RWPE1 (cell line): ENCODE results near the gene PPP4R1.

Experiments used
- CTCF ChIA-PET: fragments of 350-600 bp; sonication (Branson Sonifier 250); formaldehyde crosslinking; extraction: SDS; loops from one replicate; lab custom pipeline; 2021; lab: Yijun Ruan, JAX
- POLR2A ChIA-PET: fragments of 400-600 bp; formaldehyde crosslinking; extraction: SDS; loops from one replicate; lab custom pipeline; 2020; ENCODE audit warnings: antibody characterized with exemption; ENCODE audit not compliant: low non-redundant PET; lab: Yijun Ruan, JAX
- DNase-seq: peaks from one replicate; pipeline ENCODE4 v3.0.0; 2012; ENCODE audit warnings: low spot score
- H3K27ac ChIP-seq: fragments of 450-650 bp; 2 replicates; pipeline ENCODE4 v1.5.1; 2017
- TF ChIP-seq, protein P1 (sequence below): fragments of 450-650 bp; conservative IDR thresholded peaks from 2 replicates; pipeline ENCODE4 v1.5.1; 2017; ENCODE audit warnings: low read depth, mild to moderate bottlenecking

The PPP4R1 gene

DNA sequence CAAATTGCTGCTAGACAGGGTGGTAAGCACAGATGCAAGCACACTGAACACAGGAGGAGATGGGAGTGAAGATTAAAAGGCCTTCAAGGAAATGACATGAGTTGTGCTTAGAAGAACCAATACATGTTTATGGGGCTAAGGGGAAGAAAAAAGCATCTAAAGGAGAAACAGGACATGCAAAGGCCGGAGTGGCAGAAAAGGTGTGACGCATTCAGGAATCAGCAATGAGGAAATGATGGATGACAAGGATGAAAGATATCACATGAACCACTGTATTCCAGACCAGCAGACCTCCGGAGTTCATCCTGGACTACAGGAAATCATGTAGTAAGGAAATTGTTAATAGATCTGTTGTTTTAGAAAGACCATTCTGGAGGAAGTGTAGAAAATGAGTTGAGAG is 42.8 kb downstream of the PPP4R1 start:
- no peak for DNase-seq
- POLR2A ChIA-PET = no interaction called here
- CTCF ChIA-PET = no interaction called here
- H3K27ac ChIP-seq = no peak overlapping the region
- TF ChIP-seq, protein P1, sequence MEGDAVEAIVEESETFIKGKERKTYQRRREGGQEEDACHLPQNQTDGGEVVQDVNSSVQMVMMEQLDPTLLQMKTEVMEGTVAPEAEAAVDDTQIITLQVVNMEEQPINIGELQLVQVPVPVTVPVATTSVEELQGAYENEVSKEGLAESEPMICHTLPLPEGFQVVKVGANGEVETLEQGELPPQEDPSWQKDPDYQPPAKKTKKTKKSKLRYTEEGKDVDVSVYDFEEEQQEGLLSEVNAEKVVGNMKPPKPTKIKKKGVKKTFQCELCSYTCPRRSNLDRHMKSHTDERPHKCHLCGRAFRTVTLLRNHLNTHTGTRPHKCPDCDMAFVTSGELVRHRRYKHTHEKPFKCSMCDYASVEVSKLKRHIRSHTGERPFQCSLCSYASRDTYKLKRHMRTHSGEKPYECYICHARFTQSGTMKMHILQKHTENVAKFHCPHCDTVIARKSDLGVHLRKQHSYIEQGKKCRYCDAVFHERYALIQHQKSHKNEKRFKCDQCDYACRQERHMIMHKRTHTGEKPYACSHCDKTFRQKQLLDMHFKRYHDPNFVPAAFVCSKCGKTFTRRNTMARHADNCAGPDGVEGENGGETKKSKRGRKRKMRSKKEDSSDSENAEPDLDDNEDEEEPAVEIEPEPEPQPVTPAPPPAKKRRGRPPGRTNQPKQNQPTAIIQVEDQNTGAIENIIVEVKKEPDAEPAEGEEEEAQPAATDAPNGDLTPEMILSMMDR = no peak

DNA sequence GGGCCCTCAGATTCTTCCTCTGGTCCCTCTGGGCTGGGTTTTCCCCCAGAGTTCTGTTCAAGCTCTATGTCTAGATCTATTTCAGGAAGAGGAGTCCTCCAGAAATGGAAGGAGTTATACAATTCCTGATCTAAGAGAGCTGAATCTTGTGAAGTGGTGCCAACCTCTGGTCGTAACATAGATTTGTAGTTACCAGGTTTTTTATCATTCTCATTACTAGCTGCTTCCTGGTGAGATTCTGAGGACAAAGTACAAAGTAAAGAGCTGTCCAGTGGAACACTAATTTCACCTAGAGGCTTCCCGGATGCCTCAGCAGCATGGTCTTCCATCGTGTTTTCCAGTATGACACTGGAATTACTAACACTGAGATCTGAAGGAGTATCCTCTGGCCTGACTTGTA is 44.1 kb downstream of the PPP4R1 start:
- POLR2A ChIA-PET = no interaction called here
- CTCF ChIA-PET = no interaction called here
- TF ChIP-seq, protein P1 = no peak
- DNase-seq = no peak
- H3K27ac ChIP-seq = no peak overlapping the region

DNA sequence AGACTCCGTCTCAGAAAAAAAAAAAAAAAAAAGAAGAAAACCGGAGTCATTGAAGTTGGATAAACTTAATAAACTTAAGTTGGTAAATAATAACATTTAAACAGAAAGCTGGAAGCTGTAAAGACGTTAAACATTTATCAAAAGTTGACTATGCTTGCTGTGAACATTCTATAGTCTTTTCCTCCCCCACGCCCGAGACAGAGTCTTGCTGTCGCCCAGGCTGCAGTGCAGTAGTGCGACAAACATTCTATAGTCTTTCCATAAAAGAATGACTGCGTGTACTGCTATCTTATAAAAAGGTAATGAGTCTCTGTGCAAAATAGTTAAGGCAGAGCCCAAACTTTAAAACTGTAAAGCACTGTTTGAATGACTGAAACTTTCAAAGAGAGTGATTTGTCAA is 45.2 kb downstream of the PPP4R1 start:
- POLR2A ChIA-PET = no interaction called here
- CTCF ChIA-PET = no interaction called here
- TF ChIP-seq, protein P1 = no peak

GRCh38 chr18:9568186-9568585 is 46.2 kb downstream of the PPP4R1 start:
- no peak for DNase-seq
- POLR2A ChIA-PET = no interaction called here
- CTCF ChIA-PET = interaction anchor here (1.1 kb wide), 1 partner anchor 116 kb away, joined by 3 read pairs; no protein-coding TSS in a partner anchor

More for the DNA sequence above, 45.2 kb downstream of the PPP4R1 start:
- no peak overlapping the region for H3K27ac ChIP-seq
- DNase-seq = no peak

GRCh38 chr18:9565407-9565806 is 49.0 kb downstream of the PPP4R1 start:
- DNase-seq = no peak
- TF ChIP-seq, protein P1 = no peak
- ChIA-PET POLR2A (no interaction called here), CTCF (no interaction called here)
- H3K27ac ChIP-seq = no peak overlapping the region

More at GRCh38 chr18:9568186-9568585, 46.2 kb downstream of the PPP4R1 start:
- no peak overlapping the region for H3K27ac ChIP-seq
- TF ChIP-seq, protein P1 = no peak

DNA sequence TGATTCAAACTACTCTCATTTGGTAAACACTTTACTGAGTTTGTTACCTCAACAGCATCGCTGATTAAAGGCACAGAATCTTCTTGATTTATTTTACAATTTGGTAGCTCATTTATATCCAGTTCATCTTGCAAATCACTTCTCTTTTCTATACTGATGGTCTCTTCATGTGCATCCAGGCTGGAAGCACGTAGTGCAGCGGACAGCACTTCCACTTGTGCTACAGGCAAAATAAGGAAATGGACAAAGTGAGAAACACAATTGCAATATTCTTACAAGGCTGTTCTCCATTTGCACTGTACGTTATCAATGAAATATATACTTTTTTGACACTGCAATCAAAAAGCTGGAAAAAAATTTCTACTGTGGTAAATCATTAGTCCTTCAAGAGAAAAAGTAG is 51.0 kb downstream of the PPP4R1 start:
- no peak for DNase-seq
- CTCF ChIA-PET = interaction anchor here (0.7 to 1.0 kb wide), 2 partner anchors 12 to 956 kb away, joined by 3 read pairs; no protein-coding TSS in a partner anchor
- TF ChIP-seq, protein P1 = no peak
- POLR2A ChIA-PET = no interaction called here
- no peak overlapping the region for H3K27ac ChIP-seq
